DMS53 treated with DMSO at 0.1 percent for 48 hours (cell line): Measurements from ENCODE around the gene MAPK7.

Experiments used
- DNase-seq: peaks from one replicate; lab custom pipeline; 2025; ENCODE audit not compliant: unreplicated experiment; lab: John Stamatoyannopoulos, UW

Gene MAPK7

DNA sequence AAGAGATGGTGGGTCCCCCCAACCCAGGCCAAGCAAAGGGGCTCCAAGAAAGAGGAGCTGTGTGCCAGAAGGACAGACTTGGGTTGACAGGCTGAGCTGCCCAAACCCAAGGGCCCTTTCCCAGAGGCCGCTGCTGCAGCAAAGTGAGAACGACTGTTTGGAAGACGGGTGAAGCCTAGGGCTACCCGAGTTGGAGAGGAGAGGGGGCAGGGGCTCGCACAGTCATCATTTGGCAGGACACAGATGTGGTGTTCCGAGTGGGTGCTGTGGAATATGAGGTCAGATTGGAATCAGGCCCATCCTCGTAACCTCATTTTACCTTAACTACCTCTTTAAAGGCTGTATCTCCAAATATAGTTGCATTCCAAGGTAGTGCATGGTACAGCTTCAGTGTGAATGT, 14.0 kb downstream of the MAPK7 start:
- no peak for DNase-seq

- no peak for DNase-seq
Measured at GRCh38 chr17:19397556-19398041, 19.3 kb downstream of the MAPK7 start.

DNA sequence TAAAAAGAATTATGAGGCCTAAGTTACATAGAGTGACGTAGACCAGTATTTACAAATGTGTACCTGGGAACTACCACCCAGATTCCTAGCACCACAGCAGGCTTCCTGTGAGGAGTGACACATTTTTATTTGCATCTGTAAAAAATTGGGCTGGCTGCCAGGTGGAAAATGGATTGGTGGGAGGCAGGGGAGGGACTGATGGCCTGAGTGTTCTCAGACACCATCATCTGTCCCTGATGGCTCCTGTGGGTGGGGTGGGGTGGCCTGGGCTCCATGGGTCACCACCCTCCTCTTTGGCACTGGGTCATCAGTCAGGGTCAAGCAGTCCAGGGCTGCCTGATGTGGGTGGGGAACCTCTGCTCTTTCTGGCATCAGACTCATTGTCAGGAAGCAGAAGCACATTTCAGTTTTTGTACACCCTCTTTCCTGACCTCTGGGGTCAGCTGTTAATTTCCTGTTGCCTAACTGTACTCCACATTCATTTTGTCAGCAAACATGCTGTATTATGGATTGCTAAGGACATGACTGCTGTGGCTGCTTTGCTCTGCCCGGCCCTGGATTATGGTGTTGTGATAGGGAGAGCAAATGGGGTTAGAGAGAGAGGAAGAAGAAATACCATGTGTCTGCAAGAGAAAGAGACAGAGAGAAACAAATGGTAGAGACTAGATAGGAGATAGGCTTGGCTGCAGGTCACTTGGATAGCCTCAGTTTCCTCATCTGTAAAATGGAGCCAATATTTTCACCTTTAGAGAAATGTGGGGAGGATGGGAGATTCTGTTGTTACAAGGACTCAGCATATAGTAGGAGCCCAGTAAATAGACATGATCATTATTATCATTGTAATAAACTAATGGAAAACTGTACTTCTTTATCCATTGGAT, 20.2 kb downstream of the MAPK7 start:
- DNase-seq: no peak

DNA sequence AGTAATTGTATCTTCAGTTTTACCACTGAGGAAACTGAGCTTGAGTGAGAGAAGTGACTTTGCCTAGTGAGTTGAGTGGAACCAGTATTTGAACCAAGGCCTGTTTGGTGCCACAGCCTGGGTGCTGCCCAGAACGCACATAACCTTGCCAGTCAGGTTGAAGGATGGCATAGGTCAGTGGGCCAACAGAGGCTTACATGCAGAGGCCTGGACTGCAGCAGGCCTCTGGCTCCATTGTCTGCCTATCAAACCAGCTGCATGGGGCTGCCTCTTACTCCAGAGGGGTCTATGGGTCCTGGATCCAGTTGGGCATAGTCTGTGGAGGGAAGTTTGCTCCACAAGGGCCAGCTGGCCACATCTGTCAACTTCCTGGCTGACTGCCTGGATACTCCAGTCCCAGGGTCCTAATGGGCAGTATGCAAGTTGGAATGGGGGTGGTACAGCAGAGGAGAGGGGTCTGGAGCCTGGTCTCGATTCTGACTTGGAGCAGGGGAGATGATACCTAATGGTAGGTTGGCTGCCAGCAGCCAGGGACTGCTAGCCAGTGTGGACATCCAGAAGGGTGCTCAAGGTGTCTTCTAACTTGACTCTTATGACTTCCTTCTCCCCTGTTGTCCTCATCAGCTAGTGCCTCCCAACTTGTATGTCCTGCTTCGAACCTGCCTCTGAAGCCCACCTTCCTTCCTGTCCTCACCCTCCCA, 21.6 kb downstream of the MAPK7 start:
- no peak for DNase-seq

DNA sequence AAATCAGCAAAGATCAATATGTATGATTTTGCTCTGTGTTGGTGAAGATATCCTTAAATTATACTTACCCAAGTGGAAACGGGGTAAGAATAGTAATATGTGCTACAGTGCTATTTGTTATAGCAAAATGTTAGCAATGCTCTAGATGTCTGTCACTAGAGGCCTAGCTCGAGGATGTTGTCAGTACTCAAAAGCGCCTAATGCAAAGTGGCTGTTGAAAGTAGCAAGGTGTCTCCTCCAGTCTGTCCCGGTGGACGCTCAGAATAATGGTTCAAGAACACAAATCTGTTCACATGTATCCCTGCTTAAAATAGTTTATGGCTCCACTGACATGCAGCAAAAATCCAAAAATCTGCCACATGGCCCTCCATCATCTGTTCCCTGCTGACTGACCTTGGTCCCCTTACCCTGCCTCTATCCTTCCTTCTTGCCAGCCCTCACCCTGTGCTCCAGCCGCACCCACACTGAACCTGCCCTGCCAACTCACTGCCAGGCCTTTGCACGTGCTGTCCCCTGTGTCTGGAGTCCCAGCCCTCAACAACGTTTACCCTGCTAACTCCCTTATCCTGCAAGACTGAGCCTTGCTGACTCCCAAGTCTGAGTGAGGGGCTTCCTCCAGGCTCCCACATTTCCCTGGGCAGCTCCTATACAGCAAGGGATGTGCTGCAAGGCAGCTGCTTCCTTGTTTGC, 23.2 kb downstream of the MAPK7 start:
- no peak for DNase-seq

GRCh38 chr17:19402171-19402570, 23.9 kb downstream of the MAPK7 start:
- no peak for DNase-seq

DNA sequence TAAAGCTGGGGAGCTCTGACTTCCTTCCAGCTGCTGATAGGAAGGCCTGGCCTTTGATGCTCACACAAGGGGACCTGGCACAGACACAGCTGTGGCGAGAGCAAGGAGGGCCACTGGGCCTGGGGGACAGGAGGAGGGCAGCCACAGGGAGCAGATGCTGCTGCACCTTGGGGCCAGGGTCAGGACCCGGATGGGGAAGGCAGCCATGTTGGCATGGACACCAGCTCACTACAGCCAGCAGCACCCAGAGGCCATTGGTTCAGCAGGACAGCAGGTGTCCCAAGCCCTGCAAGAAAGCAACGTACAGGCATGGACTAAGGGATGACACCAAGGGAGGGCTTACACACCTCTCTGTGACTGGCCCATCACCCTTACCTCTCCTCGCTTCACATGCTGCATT, 24.7 kb downstream of the MAPK7 start:
- DNase-seq: no peak

DNA sequence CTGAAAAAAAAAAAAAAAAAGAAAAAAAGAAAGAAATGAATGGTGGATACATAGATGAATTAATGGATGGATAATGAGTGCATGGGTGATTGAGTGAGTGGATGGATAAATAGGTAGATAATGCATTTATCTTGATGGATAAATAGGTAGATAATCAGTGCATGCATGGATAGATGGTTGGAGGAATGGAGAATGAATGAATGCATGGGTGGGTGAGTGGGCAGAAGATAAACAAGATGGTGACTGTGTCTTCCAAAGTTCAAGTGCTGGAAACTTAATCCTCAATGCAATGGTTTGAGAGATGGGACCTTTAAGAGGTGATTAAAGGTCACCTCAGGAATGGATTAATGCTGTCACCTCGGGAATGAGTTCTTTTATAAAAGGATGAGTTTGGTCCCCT, 26.0 kb downstream of the MAPK7 start:
- no peak for DNase-seq

GRCh38 chr17:19405114-19405513, 26.8 kb downstream of the MAPK7 start:
- DNase-seq: no peak

DNA sequence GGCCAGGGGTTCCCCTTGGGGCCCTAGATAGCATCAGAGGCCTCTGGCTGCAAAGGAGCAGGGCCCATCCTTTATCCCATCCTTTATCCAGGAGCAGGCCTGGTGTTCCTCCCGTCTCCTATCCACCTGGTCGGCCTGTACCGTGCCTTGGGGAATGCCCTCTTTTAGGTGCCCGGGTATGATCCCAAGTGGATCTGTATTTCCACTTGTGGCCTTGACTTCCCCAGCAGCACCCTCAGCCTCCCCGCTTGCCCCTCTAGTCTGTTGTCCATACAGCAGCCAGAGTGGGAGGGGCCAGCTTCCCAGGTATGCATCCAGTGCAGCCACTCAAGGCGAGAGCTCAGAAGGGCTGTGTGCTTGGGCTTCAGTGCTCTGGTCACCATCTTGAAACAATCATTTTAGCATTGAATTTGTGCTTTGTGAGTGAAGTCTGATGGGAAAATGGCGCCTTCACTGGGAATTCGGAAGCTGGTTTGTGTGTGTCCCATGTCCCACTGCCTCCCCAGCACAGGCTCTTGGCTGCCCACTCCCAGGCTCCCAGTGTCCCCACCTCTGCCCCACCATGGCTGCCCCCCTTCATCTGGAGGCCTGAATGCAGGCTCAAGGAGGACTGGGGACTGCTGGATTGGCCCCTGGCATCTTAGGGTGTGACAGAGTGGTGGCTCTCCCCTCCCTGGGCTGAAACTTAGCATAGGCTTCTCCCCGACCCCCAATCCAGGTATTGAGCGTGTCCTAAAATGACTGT, 29.5 kb downstream of the MAPK7 start:
- DNase-seq: no peak

DNA sequence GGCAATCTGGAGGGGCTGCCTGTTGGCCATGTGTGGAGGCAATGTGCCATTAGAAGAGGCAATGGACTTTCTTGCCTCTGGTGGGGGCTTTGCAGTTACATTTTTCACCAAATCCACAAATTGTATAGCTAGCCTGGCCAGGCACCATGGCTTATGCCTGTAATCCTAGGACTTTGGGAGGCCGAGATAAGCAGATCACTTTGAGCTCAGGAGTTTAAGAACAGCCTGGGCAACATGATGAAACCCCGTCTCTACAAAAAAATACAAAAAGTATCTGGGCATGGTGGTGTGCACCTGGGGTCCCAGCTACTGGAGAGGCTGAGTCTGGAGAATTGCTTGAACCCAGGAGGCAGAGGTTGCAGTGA, 30.0 kb downstream of the MAPK7 start:
- DNase-seq: no peak

GRCh38 chr17:19409066-19409465, 30.8 kb downstream of the MAPK7 start:
- no peak for DNase-seq

DNA sequence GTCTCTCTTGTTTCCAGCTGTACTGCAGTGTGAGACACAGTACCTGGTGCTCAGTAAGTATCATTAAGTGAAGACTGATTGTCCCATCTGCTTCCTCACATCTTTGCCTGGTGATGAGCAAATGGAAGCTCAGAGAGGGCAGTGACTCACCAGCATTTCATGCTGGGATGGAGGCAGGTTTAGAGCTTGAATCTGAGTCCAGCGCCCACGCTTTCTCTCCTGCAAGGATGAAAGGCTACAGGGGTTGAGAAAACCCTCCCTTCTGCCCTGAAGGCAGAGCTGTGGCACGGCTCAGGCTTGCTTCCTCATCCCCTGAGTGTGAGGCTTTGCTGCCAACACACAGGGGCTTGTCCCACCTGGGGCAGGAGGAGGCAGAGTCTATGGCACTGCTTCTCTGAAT, 31.2 kb downstream of the MAPK7 start:
- DNase-seq: no peak

- no peak for DNase-seq
Measured at GRCh38 chr17:19410091-19410490, 31.8 kb downstream of the MAPK7 start.

DNA sequence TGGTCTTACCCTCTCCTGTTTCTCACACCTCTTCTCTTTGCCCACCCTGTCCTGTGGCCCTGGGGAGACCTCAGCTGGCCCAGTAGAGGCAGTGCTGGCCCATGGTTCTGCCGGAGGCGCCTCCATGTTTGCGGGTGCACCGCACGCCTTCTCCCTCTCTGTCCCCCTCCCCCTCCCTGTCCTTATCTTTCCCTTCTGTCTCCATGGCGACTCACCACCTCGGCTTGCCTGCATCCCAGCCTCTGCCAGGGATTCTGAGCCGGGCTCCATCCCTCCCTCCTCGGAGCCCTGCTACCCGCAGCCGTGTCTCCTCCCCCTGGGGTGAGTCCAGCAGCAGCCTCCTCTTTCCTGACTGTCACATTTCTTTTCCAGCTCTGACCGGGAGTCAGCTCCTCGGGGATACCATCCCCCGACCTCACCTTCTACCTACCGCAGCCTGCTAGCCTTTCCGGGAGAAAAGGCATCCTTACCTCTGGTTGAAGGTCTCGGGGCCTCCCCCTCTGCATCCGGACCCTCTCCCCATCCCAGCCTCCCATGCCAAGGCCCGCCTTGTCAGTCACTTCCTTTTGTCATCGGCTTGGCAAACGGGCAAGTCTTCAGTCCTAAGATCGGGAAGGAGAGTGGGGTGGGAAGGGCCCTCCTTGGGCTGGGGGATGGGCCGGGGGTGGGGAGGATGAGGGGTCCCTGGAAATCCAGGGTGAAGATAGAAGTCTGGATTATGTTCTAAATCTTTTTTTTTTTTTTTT, 32.8 kb downstream of the MAPK7 start, which contains the start of gene RNF112:
RNF112 (plus strand) TSS at position 358 of the 746 bp plus-strand sequence; CDS start at position 535, 177 bp downstream.
- no peak for DNase-seq

GRCh38 chr17:19411631-19412030, 33.3 kb downstream of the MAPK7 start:
- no peak for DNase-seq

DNA sequence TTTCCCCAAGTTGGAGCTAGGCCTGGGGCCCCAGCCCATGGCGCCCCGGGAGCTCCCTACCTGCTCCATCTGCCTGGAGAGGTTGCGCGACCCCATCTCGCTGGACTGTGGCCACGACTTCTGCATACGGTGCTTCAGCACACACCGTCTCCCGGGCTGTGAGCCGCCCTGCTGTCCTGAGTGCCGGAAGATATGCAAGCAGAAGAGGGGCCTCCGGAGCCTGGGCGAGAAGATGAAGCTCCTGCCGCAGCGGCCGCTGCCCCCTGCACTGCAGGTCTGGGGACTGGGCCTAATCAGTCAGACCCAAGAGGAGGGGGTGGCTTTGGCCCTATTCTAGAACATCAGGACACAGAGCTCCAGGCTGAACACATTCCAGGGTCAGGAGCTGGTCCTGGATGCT, 34.2 kb downstream of the MAPK7 start:
- DNase-seq: no peak

GRCh38 chr17:19412984-19413383, 34.7 kb downstream of the MAPK7 start:
- no peak for DNase-seq

DNA sequence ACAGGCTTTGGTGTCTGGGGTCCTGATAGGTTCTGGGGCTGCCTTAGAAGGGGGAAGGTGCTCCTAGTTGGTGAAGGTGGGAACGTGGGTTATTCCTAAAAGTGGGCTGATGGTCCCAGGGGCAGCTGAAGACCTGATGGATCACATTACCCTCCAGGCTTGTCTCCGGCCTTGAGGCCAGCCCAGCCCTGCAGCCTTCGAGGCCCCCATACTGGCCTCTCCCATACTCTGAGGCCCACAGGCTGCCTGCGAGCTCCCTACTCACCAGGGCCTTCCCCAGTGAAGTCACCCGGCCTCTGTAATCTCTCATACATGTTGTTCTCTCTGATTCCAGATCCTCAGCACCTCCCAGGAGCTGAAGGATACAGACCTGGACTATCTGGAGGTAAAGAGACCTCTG, 35.5 kb downstream of the MAPK7 start:
- no peak for DNase-seq
